ENCODE measurements around the gene SLC46A2.
A peak's percentile ranks its signal among the peaks of the same experiment; 100 is the strongest.

Gene SLC46A2

DNA sequence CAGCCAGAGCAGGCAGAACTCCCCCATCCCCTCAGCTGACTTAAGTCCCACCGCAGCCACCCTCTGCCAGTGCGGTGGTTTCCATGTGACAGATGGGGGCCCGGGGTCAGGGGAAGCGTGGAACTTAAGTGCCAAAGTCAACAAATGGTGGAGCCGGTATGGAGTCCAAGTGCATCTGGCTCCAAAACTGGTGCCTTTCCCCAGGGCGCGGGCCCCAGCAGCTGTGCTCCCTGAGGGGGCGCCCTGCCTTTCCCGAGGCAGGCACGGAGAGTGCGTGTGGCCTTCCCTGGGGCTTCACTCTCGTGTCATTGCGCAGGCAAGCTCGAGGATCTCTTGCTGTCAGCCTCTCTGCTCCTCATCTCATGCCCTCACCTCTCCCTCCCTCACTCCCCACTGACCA is 33.8 kb downstream of the SLC46A2 start:
- no peak for DNase-seq

- no peak for DNase-seq
Observed at GRCh38 chr9:112856200-112856599, 34.5 kb downstream of the SLC46A2 start.

DNA sequence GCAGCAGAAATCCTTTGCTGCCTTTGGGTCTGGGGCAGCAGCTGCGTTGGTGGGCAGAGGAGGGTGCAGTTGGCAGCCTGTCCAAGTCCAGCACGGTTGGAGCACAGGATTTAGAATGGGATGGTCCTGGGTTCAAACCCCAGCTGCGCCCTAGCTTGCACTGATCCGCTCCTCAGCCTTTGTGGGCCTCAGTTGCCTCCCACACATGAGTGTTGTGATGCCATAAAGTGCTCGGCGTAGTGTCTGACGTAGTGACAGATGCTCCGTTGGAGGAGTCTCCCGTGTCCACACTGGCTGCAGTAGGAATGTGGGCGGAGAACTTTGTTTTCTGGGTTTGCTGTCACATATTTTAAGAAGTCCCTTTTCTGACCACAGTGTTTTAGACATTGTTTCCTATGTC is 36.0 kb downstream of the SLC46A2 start:
- no peak for DNase-seq

DNA sequence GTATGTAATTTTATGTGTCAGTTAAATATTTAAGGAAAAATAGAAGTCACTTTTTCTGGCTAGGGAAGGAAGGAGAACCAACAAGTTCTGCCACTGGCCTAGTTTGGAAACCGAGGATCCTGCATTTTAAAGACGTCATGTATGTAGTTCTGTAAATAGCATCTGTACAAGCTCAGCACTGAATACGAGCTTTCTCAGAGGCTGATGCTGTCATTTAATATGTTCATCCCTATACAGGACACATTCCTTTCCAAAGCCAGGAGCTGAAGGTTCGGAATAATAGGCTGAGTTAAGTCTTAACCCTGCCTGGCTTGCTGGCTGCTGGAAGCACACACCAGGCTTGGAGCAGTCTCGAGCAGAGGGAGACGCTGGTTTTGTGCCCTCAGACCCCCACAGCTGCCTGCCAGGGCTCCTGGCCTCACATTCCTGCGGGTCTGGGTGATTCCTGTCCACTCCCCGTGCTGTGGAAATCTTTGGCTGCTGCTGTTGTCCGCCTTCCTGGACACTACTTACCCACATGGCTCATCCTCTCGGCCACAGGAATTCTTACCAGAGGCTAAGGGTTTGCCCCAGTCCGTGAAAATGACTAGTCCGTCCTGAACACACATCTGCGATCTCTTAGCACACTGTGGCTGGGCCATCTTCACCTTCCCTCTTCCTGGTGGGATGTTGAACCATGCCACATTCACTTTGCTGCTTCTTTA is 36.6 kb downstream of the SLC46A2 start:
- no peak for DNase-seq

DNA sequence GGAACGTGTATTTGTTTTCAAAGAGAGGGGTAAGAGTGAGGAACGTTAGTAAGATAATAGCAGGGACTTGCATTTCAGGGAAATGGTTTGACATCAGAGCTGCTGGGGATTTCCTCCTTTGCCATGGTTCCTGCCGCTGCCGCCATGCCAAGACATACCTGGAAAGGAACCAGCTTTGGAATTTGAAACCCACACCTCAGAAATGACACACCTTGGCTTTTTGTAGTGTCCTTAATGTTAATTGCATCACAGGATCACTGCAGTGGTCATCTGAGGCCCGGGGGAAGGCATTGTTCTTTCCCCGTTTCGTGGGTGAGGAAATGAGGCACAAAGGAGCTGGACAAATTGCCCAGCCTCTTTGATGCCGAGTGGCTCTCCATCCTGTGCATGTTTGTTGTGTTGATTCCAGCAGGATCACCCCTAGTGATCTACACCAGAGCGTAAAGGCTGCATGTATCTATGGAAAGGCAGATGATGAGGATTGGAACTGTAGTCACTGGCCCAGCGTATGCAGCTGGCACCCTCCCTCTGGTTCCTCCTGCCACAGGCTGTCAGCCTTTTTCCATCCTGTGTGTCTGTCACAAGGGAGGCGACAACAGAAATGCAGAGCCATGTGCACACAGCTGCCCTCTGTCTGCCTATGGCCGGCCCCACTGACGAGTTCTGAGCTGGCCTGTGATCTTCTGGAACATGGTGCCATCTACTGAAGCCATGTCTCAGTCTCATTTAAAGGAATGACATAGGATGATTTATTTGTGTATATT is 37.8 kb downstream of the SLC46A2 start:
- DNase-seq: no peak

DNA sequence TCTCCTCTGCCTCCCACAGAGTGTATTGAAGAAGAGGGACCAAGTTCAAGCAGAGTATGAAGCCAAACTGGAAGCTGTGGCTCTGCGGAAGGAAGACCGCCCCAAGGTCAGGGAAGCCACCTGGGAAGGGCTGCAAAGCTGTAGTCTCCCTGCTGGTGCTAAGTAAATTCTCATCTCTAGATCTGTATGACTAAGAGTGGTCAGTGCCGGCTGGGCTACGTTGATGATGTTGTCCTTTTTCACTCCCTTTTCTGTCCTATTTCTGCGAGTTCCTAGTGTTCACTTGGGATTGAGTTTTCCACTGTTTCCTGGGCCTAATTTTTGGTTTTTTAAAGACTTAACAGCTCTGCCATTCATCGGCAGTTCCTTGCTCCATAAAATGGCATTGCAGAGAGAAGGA is 39.8 kb downstream of the SLC46A2 start:
- no peak for DNase-seq

GRCh38 chr9:112849363-112849922 is 41.2 kb downstream of the SLC46A2 start:
- no peak for DNase-seq

GRCh38 chr9:112848316-112849151 is 42.1 kb downstream of the SLC46A2 start:
- DNase-seq: no peak

DNA sequence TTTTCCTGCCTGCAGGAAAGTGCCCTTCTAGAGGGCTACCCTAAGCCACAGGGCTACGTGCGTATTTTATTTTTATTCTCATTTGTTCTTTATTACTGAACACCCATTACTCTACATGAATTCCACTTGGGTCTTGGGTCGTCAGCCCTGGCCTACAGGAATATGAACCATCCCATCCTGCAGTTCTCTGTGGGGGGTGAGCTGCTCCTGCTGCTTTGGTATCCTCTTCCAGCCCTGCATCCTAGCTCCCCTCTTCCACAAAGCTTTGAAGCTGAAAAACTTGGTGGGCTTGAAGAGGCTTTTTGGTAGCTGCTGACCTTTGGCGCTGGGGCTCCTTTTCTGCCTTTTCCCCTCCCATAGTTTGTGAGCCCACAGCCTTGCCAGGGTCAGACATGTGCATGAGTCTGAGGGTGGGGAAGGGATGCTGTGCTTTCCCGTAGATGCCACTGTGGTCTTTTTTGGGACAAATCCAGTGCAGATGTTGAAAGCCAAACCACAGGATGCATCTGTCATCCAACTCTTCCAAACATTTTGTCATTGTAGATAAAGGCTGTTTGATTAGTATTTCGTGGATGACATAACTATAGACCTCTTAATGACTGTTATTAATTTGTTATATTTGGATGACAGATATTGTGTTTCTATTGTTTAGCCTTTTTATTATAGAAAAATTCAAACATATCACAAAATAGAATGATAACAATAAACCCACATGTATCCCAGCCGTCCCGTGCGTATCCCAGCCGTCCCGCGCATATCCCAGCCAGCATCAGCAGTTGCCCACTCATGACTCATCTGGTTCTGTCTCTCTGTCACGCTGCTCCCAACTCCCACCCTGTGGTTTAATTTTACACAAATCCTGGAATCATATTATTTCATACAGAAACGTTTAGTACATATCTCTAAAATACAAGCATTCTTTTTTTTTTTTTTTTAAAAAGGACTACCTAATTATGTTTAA is 43.9 kb downstream of the SLC46A2 start:
- no peak for DNase-seq

- DNase-seq: peak; percentile 71
Observed at GRCh38 chr9:112844771-112845542, 45.7 kb downstream of the SLC46A2 start.

DNA sequence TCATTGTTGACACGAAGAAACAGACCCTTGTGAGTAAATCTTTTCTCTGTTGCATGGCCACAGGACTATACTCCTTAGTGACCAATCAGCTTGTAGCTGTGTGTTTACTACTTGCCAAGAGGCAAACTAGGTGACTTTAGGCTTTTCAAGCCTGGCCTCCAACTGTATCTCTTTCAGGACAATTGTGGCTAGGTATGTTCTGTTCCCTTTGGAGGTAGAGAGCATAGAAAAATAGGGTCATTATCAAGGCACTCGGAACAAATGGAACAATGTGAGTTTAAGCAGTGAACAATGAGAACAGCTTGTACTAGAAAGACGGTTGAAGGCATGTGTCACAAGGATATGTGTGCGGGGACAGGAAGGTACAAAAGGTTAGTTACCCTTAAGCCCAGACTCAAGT is 48.1 kb downstream of the SLC46A2 start:
- DNase-seq: no peak

DNA sequence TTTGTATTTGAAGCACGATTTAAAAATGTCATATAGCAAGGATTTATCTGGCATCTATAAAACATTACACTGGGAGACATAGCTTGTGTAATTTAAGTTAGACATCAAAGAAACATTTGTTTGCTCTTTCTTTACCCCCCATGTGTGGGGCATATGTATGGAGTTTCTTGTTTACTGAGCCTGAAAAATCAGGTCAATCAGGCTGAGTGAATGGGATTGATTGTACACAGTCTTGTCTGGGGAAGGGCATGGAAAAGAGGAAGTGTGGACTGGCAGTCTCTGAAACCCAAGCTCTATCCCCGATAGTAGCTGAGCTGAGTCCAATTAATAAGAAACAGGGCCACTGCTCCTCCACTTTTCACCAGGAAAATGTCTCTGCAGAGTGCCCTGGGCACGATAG is 49.4 kb downstream of the SLC46A2 start:
- no peak for DNase-seq

GRCh38 chr9:112839331-112839730 is 51.3 kb downstream of the SLC46A2 start:
- no peak for DNase-seq

DNA sequence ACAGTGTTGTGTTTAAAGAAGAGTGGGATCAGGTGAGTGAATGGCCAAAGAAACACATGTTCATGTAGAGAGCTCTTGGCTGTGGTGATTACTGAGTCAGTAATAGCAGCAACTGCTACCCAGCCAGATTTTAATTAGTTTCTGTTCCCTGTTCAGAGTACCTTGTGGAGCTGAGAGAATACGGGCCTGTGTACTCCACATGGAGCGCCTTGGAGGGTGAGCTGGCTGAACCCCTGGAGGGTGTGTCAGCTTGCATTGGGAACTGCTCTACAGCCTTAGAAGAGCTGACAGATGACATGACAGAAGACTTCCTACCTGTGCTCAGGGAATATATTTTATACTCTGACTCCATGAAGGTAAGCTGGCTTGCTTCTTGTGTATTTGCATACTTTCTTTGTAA is 52.3 kb downstream of the SLC46A2 start:
- no peak for DNase-seq

DNA sequence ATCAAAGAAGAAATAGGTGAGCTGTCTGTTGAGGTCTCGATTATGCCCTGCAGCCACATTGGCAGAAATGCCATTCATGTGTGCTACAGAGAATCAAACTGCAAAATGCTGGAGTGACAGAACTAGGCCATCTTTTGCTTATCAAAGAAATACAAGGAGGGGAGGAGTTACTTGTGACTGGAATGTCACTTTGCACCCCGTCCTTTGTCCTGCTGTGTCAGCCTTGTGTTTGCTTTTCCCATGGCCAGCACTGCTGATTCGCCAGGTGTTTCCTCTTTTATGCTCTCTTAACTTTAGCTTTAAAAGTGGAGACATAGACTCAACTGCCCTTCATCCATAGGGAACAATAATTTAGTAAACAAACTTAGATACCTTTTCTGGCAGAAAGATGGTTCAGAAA is 54.3 kb downstream of the SLC46A2 start:
- no peak for DNase-seq

DNA sequence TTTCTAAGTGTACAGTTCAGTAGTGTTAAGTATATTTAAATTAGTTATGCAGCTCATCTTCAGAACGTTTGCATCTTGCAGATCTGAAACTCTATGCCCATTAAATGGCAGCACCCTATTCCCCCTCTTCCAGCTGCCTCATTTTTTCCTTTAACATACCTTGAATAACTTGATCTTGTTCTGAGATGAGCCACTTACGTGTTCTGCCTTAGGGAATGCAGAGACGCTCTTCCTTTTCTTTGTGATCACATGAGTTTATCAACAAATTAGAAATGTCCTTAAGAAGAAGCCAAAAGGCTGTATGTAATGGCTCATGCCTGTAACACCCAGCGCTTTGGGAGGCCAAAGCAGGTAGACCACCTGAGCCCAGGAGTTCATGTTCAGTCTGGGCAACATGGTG is 57.6 kb downstream of the SLC46A2 start:
- no peak for DNase-seq

- no peak for DNase-seq
Observed at GRCh38 chr9:112831969-112832368, 58.7 kb downstream of the SLC46A2 start.

- no peak for DNase-seq
Observed at GRCh38 chr9:112831281-112831851, 59.3 kb downstream of the SLC46A2 start.
